Stimulated activated CD8-positive, alpha-beta memory T cell treated with anti-CD3 and anti-CD28 coated beads, Interleukin-4, amount 100 ng/mL, for 48 hours (primary cell): ENCODE data around the gene HRAS.

Experiments
- DNase-seq: peaks from one replicate; pipeline ENCODE4 v3.0.0-alpha.2; 2020

The HRAS gene

GRCh38 chr11:567011-567628, 31.7 kb upstream of the HRAS start:
- DNase-seq: no peak

- no peak for DNase-seq
Measured at GRCh38 chr11:565921-566509, 30.6 kb upstream of the HRAS start.

DNA sequence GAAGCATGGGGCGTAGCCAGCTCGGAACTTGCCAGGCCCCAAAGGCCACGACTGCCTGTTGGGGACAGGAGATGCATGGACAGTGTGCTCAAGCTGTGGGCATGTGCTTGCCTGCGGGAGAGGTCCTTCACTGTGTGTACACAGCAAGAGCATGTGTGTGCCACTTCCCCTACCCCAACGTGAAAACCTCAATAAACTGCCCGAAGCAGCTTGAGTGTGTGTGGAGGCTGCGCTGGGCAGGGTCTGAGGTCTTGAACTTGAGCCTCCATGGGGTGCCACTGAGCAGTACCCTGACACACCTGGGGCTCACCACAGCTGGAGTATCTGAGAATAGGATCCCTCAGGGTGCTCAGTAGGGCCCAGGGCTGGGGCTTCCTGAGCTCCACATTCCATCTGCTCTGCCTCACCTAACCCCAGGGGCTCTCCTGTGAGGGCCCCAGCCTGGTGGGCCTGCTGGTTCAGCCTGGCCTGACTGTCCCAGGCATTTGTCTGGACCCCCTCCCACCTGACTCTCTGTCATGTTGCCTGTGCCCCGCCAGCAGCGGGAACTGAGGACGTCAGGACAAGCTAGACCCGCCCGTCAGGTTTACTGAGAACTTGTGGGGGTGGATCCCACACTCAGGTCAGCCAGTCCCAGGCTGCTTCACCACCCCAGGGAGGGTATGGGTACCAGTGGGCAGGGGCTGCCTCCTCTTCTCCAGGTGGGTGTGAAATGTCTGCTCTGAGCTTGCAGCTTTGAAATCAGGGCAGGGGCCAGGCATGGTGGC, 28.6 kb upstream of the HRAS start:
- DNase-seq: no peak

DNA sequence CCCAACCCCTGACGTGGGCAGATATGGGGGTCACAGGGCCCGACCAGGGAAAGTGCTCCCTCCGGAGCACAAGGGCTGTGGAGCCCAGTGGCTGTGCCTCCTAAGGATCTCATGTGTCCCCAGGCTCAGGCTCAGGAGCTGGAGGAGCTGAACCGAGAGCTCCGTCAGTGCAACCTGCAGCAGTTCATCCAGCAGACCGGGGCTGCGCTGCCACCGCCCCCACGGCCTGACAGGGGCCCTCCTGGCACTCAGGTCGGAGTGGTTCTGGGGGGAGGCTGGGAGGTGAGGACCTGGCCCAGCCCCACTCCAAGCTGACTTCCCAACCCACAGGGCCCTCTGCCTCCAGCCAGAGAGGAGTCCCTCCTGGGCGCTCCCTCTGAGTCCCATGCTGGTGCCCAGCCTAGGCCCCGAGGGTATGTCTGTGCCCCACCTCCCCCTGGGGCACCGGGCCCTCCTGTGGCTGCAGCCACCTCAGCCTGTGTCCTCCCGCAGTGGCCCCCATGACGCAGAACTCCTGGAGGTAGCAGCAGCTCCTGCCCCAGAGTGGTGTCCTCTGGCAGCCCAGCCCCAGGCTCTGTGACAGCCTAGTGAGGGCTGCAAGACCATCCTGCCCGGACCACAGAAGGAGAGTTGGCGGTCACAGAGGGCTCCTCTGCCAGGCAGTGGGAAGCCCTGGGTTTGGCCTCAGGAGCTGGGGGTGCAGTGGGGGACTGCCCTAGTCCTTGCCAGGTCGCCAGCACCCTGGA, 27.9 kb upstream of the HRAS start:
- DNase-seq: no peak

- DNase-seq: no peak
Measured at GRCh38 chr11:562046-562645, 26.8 kb upstream of the HRAS start.

GRCh38 chr11:561148-562003, 26.0 kb upstream of the HRAS start:
- no peak for DNase-seq

DNA sequence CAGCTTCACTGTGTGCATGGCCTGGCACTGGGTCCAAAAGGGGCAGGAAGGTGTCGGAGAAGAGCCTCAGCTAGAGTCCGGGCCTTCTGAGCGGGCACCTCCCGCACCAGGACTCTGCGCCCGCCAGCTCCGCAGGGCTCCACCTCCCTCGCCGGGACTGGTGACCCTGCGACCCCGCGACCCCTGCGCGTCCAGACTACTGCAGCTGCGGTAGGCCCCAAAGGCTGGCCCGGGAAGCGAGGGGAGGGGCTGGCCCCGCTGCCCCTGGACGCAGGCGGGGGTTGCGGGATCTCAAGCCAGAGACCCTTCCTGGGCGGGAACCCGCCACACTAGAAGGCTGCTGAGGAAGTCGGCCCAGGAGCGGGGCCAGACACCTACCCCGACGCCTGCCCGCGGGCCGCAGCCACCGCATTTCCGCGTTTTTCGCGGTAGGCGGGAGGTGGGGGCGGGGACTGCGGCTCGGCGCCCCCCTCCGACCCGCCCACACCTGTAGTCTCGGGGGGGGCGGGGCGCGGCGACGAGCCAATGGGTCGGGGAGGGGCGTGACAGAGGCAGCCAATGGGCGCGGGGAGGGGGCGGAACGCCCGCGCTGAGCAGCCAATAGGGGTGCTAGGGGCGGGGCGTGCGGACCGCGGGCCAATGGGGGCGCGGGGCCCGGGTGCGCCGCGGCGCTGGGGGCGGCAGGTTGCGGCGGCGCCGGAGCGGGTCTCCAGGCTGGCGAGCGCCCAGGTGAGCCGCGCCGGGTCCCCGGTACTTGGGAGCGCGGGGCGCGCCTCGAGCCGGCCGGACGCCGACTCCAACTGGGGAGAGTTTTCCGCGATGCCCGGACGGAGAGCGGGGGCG, 25.1 kb upstream of the HRAS start, which contains the start of the genes LMNTD2 and RASSF7:
TSS of gene LMNTD2 (minus strand) at position 434 of the 843 bp plus-strand sequence. CDS start at position 412, 22 bp downstream.
TSS of gene RASSF7 (plus strand) at position 666 of the 843 bp plus-strand sequence. CDS start 799 bp downstream, outside the sequence.
- peak; percentile 98 for DNase-seq

DNA sequence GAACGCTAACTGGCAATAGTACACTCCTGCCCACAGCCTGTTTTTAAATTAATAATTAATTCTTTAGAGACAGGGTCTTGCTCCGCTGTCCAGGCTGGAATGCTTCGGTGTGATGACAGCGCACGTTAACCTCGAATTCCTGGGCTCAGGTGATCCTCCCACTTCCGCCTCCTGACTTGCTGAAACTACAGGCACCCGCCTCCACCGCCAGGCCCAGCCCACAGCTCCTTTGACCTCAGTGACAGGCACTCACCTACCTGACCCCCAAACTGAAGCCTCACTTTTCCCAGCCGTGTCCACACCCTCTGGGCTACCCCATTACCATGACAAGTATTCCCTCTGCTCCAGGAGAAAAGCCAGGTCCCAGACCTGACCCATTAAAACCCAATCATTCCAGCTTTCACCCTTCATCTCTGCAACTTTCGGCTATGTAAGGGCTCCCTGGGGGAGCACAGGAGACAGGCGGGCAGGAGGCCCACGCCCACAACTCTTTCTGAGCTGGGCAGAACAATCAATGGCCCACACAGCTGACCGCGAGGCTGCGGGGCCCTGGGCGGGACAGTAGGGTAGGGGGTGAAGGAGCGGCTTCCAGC, 24.4 kb upstream of the HRAS start:
- no peak for DNase-seq

- DNase-seq: no peak
Measured at GRCh38 chr11:559020-559620, 23.7 kb upstream of the HRAS start.

DNA sequence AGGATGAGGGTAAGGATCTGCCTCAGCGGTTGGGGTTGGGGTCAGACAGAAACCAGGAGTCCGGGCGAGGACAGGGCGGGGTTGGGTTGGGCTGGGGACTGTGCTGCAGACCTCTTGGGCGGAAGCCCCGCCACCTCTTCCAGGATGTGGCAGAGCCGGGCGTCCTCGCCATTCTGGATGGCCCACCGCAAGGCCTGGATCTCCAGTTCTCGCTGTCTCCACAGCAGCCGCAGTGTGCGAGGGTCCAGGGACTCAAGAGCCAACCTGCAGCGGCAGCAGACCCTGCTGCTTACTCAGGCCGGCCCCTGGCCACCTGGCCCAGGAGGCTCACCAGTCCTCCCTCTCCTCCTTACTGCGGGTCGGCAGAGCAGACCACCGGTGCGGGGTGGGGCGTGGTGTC, 23.1 kb upstream of the HRAS start:
- DNase-seq: no peak

GRCh38 chr11:557328-558132, 22.2 kb upstream of the HRAS start:
- no peak for DNase-seq

DNA sequence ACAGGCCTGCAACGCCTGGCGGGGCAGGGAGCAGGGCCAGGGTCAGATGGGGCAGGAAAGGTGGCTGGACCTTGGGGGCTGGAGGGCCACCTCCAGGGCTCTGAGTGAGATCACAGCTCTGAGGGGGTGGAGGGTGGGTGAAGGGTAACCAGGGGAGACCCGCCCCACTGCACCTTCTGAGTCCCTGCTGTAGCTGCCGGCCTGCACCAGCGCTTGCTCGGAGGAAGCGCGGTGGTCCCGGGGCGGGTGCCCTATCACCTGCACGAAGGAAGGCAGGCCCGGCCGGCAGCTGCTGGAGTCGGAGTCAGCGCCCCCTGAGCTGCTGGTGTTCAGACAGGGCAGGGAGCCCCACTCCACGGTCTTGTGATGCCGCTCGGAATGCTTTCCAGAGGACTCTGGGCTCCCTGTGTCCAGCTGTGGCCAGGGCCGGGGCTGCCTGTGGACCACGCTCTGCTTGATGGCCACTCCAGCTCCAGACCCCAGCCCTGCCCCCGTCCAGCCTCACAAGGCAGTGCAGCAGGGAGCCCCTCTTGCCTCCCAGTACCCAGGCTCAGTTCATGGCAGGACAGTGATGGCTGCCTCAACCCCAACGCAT, 21.4 kb upstream of the HRAS start:
- no peak for DNase-seq

DNA sequence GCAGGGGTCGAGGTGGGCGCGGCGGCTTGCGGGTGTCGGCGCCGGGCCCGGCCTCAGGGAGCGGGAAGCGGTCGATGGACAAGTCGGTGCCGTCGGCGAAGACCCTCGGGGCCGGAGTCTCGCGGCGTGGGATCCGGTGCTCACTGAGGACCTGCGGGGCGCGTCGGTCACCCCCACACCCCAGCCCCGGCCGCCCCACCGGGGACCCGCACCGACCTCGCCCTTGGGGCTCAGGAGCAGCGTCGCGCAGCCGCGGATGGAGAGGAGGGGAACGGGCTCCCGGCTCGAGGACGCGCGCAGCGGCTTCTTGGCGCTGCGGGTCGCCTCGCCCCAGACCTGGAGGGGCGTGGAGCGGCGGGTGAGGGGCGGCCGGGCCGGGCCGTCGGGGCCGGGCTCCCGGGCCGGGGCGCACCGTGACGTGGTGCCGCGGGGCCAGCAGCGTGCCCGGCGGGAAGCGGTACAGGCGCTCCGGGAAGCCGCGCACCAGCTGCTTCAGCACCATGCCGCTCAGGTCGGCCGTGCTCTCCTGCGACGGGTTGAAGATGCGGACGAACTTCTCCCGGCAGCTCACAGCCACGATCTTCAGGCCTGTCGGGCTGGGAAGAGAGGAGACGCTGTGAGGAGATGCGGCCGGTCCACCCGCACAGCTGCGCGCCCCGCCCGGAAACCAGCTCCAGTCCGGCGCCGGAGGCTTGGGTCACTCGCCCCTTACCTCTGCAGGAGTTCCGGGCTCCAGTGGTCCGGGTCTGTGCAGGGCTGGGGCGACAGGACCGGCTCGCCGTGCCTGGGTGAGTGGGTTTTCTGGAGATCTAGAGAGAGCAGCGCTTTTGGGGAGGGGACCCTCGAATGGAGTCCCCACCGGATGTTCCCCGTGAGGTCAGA, 20.6 kb upstream of the HRAS start:
- no peak for DNase-seq

DNA sequence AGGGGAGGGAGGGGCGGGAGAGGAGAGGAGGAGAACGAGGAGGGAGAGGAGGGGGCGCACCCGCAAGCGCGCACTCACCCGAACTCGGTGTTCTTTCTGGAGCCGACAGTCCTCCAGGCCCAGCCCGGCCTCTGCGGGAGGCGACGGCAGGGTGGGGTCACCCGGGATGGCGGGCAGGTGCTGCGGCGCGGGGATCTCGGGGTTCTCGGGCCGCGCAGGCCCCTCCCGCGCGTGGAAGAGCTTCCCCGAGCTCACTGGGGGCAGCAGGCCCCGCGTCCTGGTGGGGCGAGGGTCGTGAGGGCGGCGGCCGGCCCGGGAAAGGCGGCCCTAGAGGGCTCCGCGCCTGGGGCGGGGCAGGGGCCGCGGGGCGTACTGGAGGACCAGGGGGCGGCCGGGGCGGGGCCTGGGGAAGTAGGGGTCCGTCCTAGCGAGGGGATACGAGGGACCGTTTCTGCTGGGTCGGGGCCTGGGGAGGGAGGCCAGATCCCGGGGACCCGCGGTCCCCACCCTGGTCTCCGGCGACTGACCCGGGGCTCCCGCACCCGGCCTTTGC, 19.9 kb upstream of the HRAS start:
- DNase-seq: no peak

- DNase-seq: peak; percentile 81
Measured at GRCh38 chr11:554428-555226, 19.3 kb upstream of the HRAS start.

GRCh38 chr11:553988-554340, 18.6 kb upstream of the HRAS start:
- DNase-seq: no peak
